Right forelimb (tissue), 1 donor: ENCODE measurements around the gene ACTR3C.
"Not testable (repeated sequence)": the region's sequence is repeated elsewhere in the genome, so short reads cannot be mapped to it uniquely, and the experiment has no call there.

Experiments
- DNase-seq: peaks from one replicate; pipeline ENCODE4 v3.0.0-alpha.2; 2018

ACTR3C gene

DNA sequence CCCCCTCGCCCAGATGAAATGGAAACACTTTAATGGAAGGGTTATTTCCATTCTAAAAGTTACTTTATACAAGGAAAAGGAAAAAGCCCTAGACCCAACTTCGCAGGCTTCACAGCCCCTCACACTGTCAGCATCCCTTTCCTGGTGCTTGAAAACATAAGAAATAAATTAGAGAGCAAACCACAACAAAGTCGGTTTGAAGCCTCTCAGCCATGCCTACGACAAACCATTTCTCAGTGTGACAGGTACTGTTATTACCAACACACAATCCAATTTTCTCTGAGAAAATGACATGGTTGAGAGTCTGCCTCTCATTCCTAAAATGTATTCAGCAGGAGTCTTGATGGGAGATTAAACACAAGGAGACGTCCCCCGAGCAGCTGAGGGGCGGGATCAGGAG, 51.4 kb downstream of the ACTR3C start:
- not testable (repeated sequence) for DNase-seq

DNA sequence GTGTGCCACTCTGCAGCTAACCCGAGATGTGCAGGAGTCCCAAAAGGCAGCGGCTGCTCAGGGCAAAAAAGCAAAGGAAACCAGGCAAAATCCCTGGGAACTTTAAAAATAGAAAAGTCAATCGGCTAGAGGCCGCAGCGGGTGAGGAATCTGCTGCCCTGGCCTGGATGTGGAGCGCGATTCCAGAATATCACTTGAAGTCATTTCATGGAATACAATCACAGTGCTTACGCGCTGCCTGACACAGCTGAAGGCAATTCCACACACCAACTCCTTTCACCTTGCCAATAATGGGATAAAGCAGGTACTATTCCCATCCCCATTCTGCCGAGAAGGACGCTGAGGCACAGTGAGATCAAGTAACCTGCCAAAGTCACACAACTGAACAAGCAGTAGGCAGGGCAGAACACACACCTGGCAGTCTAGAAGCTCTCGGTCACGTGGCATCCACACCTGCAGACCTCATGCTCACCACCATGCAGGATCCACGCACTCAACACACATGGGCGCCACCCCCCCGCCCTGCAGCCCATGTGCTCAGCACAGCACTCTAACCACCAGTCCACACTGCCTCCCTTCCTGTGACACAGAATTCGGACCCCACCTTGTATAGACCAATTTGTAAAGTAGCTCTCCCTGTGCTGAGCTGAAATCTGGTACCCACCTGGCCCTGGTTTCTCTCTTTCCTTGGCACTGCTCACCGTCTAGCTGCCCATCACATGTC, 53.1 kb downstream of the ACTR3C start:
- DNase-seq = not testable (repeated sequence)

DNA sequence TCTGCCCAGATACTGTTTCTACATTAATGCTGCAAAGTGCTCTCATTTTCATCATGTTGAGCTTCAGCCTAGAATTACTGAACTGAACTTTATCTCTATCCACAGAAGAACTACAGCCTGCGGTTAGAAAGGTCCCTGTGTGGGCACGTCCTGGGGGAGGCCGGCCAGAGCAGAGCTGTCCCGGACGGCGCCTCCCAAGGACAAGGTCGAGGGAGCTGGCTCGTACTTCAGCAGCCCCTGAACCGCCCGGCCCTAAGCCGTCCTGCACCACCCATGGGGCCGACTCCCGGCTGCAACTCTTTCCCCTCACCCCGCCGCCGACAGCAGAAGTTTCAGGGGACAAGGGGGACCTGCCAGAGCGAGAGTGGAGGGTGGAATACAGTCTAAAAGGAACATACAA, 54.5 kb downstream of the ACTR3C start:
- not testable (repeated sequence) for DNase-seq

DNA sequence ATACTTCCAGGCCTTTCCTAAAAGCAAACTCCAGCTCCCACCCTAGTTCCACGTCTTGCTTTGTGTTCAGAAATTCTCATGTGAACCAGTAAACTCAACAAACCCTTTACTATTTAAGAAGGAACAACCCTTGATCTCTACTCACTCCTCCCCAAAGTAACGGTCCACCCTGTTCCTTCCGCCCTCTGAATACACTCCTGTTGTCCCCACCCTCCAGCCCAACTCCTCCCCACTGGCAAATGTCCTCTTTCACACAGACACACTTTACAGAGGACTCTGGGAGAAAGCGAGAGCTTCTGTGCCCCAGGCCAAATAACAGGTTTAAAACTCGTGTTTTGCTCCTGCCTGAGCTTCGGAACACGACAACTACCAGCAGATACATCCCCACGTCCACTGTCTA, 55.1 kb downstream of the ACTR3C start:
- not testable (repeated sequence) for DNase-seq

DNA sequence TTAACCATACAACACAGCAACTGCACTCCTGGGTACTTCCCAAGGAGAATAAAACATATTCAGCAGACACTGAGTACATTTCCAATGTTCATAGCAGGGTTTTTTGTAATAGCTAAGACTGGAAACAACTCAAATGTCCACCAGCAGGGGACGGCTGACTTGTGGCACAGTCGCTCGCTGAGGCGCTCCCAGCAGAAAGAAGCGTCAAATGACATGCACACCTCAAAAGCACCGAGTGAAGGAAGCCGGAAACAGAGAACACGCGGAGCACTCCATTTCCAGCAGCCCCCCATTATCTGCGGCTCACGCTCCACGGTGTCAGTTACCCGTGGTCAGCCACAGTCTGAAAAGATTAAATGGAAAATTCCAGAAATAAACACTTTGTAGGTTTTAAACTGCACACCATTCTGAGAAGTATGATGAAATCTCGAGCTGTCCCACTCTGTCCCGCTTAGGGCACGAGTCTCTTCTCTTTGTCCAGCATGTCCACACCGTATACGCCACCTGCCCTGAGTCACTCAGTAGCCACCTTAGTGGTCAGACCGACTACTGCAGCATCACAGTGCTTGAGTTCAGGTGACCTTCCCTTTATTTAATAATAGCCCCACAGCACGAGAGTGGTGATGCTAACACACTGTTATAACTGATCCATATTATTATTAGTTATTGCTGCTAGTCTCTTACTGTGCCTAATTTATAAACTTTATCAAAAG, 56.2 kb downstream of the ACTR3C start:
- DNase-seq = not testable (repeated sequence)

DNA sequence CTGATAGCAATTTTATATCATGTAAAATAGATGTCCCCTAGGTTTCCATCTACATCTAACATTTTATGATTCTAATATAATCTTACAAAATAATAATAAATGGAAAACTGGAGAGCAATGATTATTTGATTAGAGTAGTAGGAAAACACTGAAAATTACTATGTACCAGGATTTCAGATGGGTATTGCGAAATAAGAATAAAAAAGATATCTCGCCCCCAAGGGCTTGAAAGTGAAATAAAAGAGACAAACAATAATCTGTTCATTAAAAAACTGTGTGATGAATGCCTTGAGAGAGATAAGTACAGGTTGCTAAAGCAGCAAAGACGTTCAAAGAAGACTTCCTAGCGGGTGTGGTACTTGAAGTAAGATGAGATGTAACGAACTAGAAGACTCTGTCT, 60.7 kb downstream of the ACTR3C start:
- not testable (repeated sequence) for DNase-seq

DNA sequence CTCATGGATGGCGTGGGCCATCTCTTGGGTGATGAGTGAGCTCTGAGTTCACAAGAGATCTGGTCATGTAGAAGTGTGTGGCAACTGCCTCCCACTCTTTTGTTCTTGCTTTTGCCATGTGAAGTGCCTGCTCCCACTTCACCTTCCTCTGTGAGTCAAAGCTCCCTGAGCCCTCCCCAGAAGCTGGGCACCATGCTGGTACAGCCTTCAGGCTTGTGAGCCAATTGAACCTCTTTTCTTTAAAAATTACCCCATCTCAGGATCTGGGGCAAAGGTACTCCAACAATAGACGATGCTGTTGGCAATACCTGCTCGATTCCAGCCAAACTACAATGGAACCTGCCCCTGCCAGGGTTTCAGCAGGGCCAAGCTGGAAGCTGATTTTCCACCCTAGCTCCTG, 75.6 kb downstream of the ACTR3C start:
- DNase-seq = not testable (repeated sequence)

DNA sequence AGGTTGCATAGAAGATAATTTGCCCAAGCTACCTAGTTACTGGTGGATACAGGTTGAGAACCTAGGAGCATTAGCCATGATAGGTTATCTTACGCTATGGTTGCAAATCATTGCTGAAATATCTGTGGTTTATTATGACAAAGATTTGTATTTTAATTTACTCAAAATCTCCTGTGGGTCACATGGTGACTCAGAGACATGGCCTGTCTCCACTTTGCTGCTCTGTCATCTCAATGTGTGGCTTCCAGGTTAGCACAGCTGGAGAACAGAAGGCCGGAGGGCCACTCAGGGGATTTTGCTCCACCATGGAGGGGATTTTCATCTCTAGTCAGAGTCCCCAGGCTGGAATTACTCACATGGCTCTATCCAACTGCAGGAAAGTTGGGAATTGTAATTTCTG, 78.1 kb downstream of the ACTR3C start:
- not testable (repeated sequence) for DNase-seq

DNA sequence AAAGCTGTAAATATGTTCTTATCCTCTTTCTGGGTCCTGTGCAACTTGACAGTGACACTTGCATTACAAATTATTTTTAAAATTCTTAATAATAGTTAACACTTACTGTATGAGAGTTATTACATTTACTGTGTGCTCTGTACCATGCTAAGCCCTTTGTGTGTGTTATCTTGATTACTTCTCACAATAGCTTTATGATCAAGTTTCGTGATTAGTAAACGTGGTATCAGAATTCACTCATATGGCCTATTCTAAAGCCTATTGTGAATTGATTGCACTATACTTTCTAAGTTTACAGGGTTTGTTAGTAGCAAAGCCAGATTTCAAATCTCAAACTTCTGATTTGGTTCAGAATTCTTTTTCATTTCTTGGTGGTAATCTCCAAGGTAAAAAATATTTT, 80.4 kb downstream of the ACTR3C start:
- DNase-seq = not testable (repeated sequence)

DNA sequence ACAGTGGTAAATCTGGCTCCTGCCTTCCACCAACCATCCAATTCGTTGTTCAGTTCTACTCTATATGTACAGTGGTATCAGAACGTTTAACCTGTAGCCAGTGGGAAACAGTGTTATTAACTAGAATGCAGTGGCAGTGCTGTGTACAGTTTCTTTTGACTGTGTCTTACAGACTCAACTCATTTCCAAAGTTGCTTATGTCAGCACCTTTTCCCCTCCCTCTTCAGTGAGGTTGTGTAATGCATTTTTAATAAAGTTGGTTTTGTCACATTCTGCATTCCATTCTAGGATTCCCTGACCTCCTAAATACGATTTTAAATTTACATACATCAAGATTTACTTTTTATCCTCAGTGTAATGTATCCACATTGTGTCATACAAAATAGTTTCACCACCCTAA, 97.9 kb downstream of the ACTR3C start:
- not testable (repeated sequence) for DNase-seq

DNA sequence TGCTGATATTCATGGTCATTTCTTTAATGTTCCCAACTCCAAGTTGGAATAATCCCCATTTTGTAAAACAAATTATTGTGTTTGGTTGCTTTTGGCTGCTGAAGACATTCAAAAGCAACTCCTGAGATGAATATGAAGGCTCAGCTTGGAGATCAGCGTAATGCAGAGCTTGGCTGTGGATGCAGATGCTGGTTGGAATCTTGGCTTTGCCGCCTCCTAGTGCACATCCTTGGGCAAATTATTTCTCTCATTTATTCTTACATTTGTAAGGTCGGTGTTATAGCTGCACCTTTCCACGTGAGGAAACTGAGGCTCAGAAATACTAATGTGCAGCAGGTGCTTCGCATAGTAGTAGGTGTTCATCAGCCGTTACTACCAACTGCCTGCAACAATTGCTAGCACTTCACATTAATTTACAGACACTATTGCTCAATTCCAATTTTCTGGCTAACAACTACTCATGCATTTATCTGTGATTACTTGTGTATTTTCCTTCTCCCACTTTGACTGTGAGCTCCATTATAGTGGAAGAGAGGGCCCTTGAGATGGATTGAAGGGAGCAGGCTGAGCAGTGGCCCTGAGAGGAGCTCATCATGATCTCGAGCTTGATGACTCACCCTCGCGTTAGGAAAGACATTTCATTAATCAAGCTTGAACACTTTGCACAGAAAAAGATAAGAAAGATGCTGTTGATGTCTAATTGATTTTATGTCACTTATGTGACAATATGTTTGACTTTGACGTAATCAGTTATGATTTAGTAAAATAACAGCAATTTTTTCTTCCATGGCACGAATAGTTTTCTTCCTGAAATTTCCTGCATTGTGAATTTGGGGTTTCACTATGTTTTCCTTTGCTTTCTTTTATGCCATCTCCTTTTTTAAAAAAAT, 101.0 kb downstream of the ACTR3C start:
- not testable (repeated sequence) for DNase-seq

DNA sequence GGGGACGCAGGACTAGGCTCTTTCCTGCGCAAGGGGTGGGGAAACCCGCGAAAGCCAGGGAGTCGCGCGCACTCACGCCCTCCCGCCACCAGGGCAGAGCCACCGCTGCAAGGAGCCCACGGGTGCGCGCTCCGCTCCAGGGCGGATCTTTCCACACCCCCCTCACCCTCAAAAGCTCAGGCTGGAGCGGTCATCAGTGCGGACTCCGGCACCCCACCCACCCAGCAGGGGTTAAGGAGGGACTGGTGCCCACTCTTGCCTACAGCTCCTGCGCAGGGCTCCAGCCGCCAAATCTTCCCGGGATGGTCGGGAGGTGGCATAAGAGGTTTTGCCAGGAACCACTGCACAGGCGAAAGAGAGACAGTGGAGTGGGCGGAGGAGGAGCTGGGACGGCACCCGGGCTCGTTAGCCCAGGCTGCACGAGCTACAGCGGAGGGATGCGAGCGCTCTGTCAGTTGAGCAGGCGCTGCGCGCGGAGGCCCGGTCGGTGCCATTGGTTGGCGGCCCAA, 102.6 kb downstream of the ACTR3C start:
- DNase-seq = not testable (repeated sequence)

DNA sequence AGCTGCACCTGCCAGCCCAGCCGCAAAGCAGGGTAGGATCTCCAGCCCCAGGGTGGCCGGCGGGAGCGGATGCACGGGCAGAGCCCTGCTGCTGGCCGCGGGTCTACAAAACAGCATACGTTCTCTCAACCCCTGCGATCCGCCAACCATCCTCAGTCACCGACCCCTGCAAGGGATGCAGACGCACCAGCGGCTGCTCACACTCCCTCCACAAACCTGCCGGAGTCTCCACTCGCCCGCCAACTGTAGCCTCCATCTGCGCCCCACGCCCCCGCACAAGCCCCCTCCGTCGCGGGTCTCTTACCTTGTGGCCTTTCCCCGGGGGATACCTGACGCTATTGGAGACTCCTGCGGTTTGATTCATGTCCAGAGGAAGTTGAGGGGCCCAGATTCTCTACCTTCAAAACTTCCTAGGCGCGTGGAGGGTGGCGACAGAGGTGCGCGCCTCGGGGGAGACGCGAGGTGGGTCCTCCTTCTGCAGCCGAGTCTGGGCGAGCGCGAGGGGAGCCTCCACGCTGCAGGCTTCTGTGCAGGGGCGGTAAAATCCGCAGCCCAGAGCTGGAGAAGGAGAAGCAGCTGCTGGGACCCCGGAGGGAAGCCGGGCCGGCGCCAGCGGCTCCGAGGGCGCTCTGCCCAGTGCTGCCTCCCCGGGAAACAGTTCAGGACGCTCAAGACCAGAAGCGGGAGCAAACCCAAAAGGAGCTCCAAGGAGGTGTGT, 103.2 kb downstream of the ACTR3C start:
- not testable (repeated sequence) for DNase-seq

DNA sequence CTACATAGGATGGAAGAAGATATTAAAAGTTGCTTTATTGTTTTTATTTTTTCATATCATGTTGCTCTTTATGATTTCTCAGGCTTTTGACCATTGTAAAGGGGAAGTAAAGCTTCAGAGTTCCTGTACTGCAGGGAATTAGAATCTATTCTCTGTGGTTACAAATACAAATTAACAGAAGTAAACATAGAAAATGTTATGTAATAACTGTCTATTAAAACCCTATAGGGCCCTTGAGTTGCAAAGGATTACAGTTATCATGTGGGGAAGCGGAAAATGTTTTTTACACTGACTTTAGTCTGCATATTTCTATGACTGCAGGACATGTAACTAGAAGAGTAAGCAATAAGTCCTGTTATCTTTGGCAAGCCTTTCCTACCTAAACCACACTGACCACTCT, 116.5 kb downstream of the ACTR3C start:
- not testable (repeated sequence) for DNase-seq

DNA sequence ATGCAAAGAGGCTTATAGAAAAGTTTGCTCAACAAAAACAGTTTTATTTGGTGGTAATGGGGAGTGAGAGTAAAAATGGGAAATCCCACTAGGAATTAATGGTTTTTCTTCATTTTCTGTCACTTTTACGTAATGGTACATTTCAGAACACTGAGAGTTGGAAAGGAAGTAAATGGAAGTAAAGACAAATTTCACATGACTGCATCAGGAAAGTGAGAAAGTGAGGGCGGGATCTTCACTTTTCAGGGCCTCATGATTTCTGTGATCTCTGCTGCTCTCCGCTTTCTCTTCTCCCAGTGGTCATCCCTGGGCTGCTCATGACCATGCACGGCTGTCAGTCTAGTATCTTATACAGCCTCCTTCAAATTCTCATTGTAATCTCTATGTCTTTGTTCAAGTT, 117.5 kb downstream of the ACTR3C start:
- not testable (repeated sequence) for DNase-seq

DNA sequence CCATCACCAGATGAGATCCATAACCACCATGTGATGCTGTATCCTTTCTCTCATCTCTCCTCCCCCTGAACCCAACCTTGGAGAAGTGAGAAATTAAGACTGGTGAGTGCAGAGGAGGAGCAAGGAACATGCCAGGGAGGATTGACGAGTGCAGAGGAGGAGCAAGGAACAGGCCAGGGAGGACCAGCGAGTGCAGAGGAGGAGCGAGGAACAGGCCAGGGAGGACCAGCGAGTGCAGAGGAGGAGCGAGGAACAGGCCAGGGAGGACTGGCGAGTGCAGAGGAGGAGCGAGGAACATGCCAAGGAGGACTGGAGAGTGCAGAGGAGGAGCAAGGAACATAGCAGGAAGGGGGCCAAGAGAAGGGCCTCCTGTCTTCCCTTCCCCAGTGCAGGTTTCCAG, 118.8 kb downstream of the ACTR3C start:
- DNase-seq = not testable (repeated sequence)

DNA sequence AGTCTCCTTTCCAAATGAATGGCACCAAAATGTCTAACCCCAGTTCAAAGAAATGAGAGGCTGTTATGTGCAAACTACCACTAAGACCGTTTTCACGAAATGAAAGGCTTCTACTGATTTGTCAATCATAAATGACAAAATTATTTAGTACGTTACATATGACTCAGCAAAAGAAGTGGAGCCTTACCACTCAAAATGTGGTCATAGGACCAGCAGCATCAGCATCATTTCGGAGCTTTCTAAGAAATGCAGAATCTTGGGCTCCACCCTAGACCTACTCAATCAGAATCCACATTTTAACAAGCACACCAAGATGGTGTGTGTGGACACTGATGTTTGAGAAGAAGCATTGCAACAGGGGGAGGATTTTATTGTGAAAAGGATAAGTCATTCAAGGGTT, 120.5 kb downstream of the ACTR3C start:
- not testable (repeated sequence) for DNase-seq
